Measurements from ENCODE around the gene BTBD6.

GRCh38 chr14:105211758-105212089 is 36.6 kb upstream of the BTBD6 start:
- TF ChIP-seq, protein P1, sequence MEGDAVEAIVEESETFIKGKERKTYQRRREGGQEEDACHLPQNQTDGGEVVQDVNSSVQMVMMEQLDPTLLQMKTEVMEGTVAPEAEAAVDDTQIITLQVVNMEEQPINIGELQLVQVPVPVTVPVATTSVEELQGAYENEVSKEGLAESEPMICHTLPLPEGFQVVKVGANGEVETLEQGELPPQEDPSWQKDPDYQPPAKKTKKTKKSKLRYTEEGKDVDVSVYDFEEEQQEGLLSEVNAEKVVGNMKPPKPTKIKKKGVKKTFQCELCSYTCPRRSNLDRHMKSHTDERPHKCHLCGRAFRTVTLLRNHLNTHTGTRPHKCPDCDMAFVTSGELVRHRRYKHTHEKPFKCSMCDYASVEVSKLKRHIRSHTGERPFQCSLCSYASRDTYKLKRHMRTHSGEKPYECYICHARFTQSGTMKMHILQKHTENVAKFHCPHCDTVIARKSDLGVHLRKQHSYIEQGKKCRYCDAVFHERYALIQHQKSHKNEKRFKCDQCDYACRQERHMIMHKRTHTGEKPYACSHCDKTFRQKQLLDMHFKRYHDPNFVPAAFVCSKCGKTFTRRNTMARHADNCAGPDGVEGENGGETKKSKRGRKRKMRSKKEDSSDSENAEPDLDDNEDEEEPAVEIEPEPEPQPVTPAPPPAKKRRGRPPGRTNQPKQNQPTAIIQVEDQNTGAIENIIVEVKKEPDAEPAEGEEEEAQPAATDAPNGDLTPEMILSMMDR (IDR thresholded peaks at IDR 0.05; ENCODE audit: extremely low read depth in 1 of 2, insufficient read depth in 1 of 2, low read depth in 1 of 2, low read length in 2 of 2) = no peak
- TF ChIP-seq MAX (IDR thresholded peaks at IDR 0.05; ENCODE audit: insufficient read depth, insufficient read length) (no peak), POLR2A (IDR thresholded peaks at IDR 0.05; ENCODE audit: low read depth, low read length) (no peak)
